OCI-LY3 (cell line): Measurements from ENCODE around the gene STARD9.

ENCODE experiments used
- H2AFZ ChIP-seq: fragments of 200-600, 300-600 bp; shearing (Covaris generic); 2 replicates; pipeline ENCODE4 v1.6.0; 2014; ENCODE audit warnings: antibody characterized with exemption, low read depth, low read length
- H3K27ac ChIP-seq: fragments of 200-600, 300-600 bp; sonication (generic); 2 replicates; pipeline ENCODE4 v1.5.1; 2014; ENCODE audit warnings: mild to moderate bottlenecking, low read length, moderate library complexity, mixed read lengths
- H3K27me3 ChIP-seq: fragments of 200-600, 300-600 bp; sonication (generic); 2 replicates; pipeline ENCODE4 v1.6.1; 2014; ENCODE audit warnings: low read depth, low read length, mixed read lengths
- H3K36me3 ChIP-seq: fragments of 200-600, 300-600 bp; sonication (generic); replicated peaks from 2 replicates; pipeline ENCODE3; 2014; ENCODE audit warnings: low read depth, low read length, mixed read lengths
- H3K4me1 ChIP-seq: fragments of 300-600, 200-600 bp; sonication (generic); 2 replicates; pipeline ENCODE4 v1.6.1; 2014; ENCODE audit warnings: low read length, mixed read lengths
- H3K4me2 ChIP-seq: fragments of 200-600, 300-600 bp; sonication (generic); 2 replicates; pipeline ENCODE4 v1.6.1; 2014; ENCODE audit warnings: low read length, mixed read lengths
- H3K4me3 ChIP-seq: fragments of 300-600, 200-600 bp; sonication (generic); 2 replicates; pipeline ENCODE4 v1.5.1; 2014; ENCODE audit warnings: antibody characterized with exemption, mild to moderate bottlenecking, low read length, moderate library complexity
- H3K79me2 ChIP-seq: fragments of 300-600, 200-600 bp; shearing (Covaris generic); 2 replicates; pipeline ENCODE4 v1.6.1; 2014; ENCODE audit warnings: mild to moderate bottlenecking, low read length, mixed read lengths
- H3K9ac ChIP-seq: fragments of 300-600, 200-600 bp; shearing (Covaris generic); 2 replicates; pipeline ENCODE4 v1.6.0; 2014; ENCODE audit warnings: mild to moderate bottlenecking, low read length, moderate library complexity
- H3K9me3 ChIP-seq: fragments of 200-600, 300-600 bp; shearing (Covaris generic); 2 replicates; pipeline ENCODE4 v1.6.1; 2014; ENCODE audit warnings: low read length, mixed read lengths; ENCODE audit not compliant: insufficient read depth
- H4K20me1 ChIP-seq: fragments of 200-600, 300-600 bp; sonication (generic); 2 replicates; pipeline ENCODE4 v1.6.1; 2016; ENCODE audit warnings: low read length, mixed read lengths; ENCODE audit not compliant: insufficient read depth
- EZH2phosphoT487 ChIP-seq: fragments of 200-600 bp; shearing (Covaris generic); IDR thresholded peaks from 2 replicates; pipeline ENCODE4 v1.6.1; 2018; ENCODE audit warnings: antibody characterized with exemption, mixed run types, low read depth
- TF ChIP-seq, protein P1 (sequence below): fragments of 200-600, 300-600 bp; sonication (generic); IDR thresholded peaks from 2 replicates; pipeline ENCODE4 v1.5.1; 2014; ENCODE audit warnings: antibody characterized with exemption, low read length, low read depth

STARD9 gene

DNA sequence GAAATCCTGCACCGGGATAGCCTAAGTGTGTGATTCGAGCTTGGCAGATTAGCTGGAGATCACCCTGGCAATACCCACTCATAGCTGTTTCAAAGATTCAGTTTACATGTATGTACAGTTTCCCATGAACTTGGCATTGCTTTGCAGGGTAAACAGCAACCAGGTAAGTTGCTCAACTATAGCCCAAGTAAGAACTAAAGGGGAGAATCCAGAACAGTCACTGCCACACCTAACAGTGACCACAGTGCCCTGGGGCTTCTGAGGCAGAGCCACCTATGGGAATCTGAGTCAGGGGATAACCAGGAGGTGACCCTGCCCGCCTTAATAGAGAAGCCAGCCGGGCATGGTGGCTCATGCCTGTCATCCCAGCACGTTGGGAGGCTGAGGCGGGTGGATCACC, 145.6 kb downstream of the STARD9 start:
- no peaks in the 10 kb centered on the region for H3K4me1 ChIP-seq
- H3K79me2 ChIP-seq = no peaks in the 10 kb centered on the region
- no peak overlapping the region for H2AFZ ChIP-seq
- H3K9ac ChIP-seq = no peak overlapping the region
- H3K27ac ChIP-seq = no peak overlapping the region
- peaks cover 23% of the 10 kb centered on the region for H3K36me3 ChIP-seq
- TF ChIP-seq EZH2phosphoT487 = no peak
- TF ChIP-seq, protein P1, sequence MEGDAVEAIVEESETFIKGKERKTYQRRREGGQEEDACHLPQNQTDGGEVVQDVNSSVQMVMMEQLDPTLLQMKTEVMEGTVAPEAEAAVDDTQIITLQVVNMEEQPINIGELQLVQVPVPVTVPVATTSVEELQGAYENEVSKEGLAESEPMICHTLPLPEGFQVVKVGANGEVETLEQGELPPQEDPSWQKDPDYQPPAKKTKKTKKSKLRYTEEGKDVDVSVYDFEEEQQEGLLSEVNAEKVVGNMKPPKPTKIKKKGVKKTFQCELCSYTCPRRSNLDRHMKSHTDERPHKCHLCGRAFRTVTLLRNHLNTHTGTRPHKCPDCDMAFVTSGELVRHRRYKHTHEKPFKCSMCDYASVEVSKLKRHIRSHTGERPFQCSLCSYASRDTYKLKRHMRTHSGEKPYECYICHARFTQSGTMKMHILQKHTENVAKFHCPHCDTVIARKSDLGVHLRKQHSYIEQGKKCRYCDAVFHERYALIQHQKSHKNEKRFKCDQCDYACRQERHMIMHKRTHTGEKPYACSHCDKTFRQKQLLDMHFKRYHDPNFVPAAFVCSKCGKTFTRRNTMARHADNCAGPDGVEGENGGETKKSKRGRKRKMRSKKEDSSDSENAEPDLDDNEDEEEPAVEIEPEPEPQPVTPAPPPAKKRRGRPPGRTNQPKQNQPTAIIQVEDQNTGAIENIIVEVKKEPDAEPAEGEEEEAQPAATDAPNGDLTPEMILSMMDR = no peak
- H3K4me3 ChIP-seq = no peak overlapping the region
- no peaks in the 10 kb centered on the region for H4K20me1 ChIP-seq
- no peaks in the 10 kb centered on the region for H3K27me3 ChIP-seq
- no peak overlapping the region for H3K4me2 ChIP-seq
- no peaks in the 10 kb centered on the region for H3K9me3 ChIP-seq

DNA sequence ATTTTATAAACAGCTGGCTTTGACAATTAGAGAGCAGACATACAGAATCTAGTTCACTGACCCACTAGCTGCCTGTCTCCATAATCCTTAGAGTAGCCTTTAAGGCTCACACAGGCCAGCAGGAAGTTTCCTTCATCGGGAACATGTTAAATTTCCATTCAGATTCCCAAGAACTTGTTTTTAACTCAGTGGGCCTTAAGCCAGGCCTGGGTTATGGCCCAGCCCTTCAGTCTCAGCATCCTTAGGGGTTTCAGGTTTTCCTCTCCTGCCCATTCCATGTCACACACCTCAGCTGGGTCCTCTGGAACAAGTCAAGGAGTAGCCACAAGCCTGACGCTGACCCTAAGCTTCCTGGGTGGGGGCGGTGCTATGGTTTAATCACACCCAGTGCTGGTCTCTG, 146.5 kb downstream of the STARD9 start:
- TF ChIP-seq EZH2phosphoT487 = no peak
- TF ChIP-seq, protein P1 = no peak
- H3K9me3 ChIP-seq = no peaks in the 10 kb centered on the region
- no peaks in the 10 kb centered on the region for H4K20me1 ChIP-seq
- H3K36me3 ChIP-seq = peaks cover 23% of the 10 kb centered on the region
- no peak overlapping the region for H3K4me2 ChIP-seq
- no peaks in the 10 kb centered on the region for H3K27me3 ChIP-seq
- no peaks in the 10 kb centered on the region for H3K79me2 ChIP-seq
- no peak overlapping the region for H3K27ac ChIP-seq
- no peaks in the 10 kb centered on the region for H3K4me1 ChIP-seq
- no peak overlapping the region for H3K4me3 ChIP-seq
- H3K9ac ChIP-seq = no peak overlapping the region
- H2AFZ ChIP-seq = no peak overlapping the region

DNA sequence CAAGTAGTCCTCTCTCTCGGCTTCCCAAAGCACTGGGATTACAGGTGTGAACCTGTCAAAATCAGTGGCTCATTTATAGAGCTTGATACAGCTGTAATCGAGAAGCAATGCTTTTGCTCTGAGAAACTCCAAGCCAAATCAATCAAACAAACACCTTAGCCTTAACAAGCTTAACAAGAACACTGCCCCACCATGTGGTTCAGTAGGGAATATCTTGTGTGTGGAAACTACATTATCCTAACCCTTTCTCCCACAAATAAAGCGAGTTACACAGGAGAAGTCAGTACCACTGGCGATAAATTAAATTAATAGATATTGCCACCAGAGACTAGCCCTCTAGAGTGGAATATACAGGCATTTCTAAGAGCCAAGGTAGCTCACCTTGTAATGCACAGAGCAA, 147.7 kb downstream of the STARD9 start:
- H2AFZ ChIP-seq = no peak overlapping the region
- TF ChIP-seq EZH2phosphoT487 = no peak
- TF ChIP-seq, protein P1 = peak; percentile 9; the same call in 1 of the 2 replicates
- H3K27ac ChIP-seq = no peak overlapping the region
- no peaks in the 10 kb centered on the region for H3K27me3 ChIP-seq
- H3K36me3 ChIP-seq = peaks cover 31% of the 10 kb centered on the region
- H3K4me1 ChIP-seq = no peaks in the 10 kb centered on the region
- no peaks in the 10 kb centered on the region for H4K20me1 ChIP-seq
- no peaks in the 10 kb centered on the region for H3K9me3 ChIP-seq
- H3K4me2 ChIP-seq = no peak overlapping the region
- no peak overlapping the region for H3K4me3 ChIP-seq
- no peak overlapping the region for H3K9ac ChIP-seq
- H3K79me2 ChIP-seq = no peaks in the 10 kb centered on the region

DNA sequence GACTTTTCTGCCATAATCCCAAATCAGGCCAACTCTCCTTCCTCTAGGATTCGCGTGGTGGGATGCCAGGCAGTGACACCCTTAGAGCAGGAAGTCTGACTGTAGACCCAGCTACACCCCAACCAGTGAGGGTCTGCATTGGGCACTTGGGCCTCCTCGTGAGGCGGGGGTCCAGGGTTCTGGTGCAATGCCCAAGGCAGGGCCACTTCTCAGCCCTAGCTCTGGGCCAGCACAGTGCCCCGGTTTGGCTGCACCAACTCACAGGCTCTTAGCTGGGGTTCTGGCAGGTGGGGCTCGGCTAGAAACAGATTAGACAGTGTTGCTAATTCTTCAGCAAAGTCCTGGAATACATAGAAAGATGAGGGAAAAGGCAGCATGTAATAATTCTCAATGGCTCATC, 148.9 kb downstream of the STARD9 start:
- H3K4me1 ChIP-seq = no peaks in the 10 kb centered on the region
- H3K9me3 ChIP-seq = no peaks in the 10 kb centered on the region
- TF ChIP-seq, protein P1 = no peak
- no peak for TF ChIP-seq EZH2phosphoT487
- H3K79me2 ChIP-seq = no peaks in the 10 kb centered on the region
- no peak overlapping the region for H3K4me2 ChIP-seq
- peaks cover 36% of the 10 kb centered on the region for H3K36me3 ChIP-seq
- no peak overlapping the region for H3K27ac ChIP-seq
- no peak overlapping the region for H3K4me3 ChIP-seq
- H4K20me1 ChIP-seq = no peaks in the 10 kb centered on the region
- no peak overlapping the region for H3K9ac ChIP-seq
- no peaks in the 10 kb centered on the region for H3K27me3 ChIP-seq
- no peak overlapping the region for H2AFZ ChIP-seq
